SU-DHL-6 (cell line): ENCODE measurements around the gene ANKRD63.

ENCODE experiments used
- H2AFZ ChIP-seq: fragments of 200-600 bp; sonication (generic); 2 replicates; pipeline ENCODE4 v1.6.1; 2014; ENCODE audit warnings: low read depth, mild to moderate bottlenecking, moderate library complexity, mixed read lengths, antibody characterized with exemption, low read length; ENCODE audit not compliant: severe bottlenecking
- H3F3A ChIP-seq: fragments of 200-600 bp; shearing (Covaris generic); 2 replicates; pipeline ENCODE4 v1.6.0; 2016; ENCODE audit warnings: antibody characterized with exemption, mild to moderate bottlenecking; ENCODE audit not compliant: insufficient read depth
- H3K27ac ChIP-seq: fragments of 200-600 bp; sonication (generic); 2 replicates; pipeline ENCODE4 v1.5.1; 2016; ENCODE audit warnings: low read depth, mild to moderate bottlenecking, low read length, moderate library complexity, mixed read lengths
- H3K27me3 ChIP-seq: fragments of 200-600 bp; sonication (generic), shearing (Covaris generic); 2 replicates; pipeline ENCODE4 v1.6.0; 2014; ENCODE audit warnings: mild to moderate bottlenecking, low read length
- H3K36me3 ChIP-seq: fragments of 200-600 bp; sonication (generic); 2 replicates; pipeline ENCODE4 v1.6.1; 2014; ENCODE audit warnings: mild to moderate bottlenecking, low read length, mixed read lengths
- H3K4me2 ChIP-seq: fragments of 300-600, 200-600 bp; shearing (Covaris generic), sonication (generic); 2 replicates; pipeline ENCODE4 v1.6.0; 2014; ENCODE audit warnings: low read length, low read depth, mild to moderate bottlenecking; ENCODE audit not compliant: poor library complexity, severe bottlenecking
- H3K4me3 ChIP-seq: fragments of 200-600 bp; sonication (generic); 2 replicates; pipeline ENCODE4 v1.5.1; 2014; ENCODE audit warnings: antibody characterized with exemption, low read length, mild to moderate bottlenecking, mixed read lengths; ENCODE audit not compliant: insufficient read depth, poor library complexity, severe bottlenecking
- H3K79me2 ChIP-seq: fragments of 200-600 bp; sonication (generic); 2 replicates; pipeline ENCODE4 v1.6.1; 2014; ENCODE audit warnings: mild to moderate bottlenecking, low read length, moderate library complexity; ENCODE audit not compliant: insufficient read depth
- H3K9ac ChIP-seq: fragments of 200-600 bp; sonication (generic); 2 replicates; pipeline ENCODE4 v1.7.0; 2014; ENCODE audit warnings: mild to moderate bottlenecking, low read length
- H3K9me2 ChIP-seq: fragments of 200-600 bp; sonication (generic); replicated peaks from 2 replicates; pipeline ENCODE4 v1.6.1; 2014; ENCODE audit warnings: low read length; ENCODE audit not compliant: insufficient read depth
- H3K9me3 ChIP-seq: fragments of 200-600 bp; sonication (generic); 2 replicates; pipeline ENCODE4 v1.6.1; 2014; ENCODE audit warnings: low read length, mixed read lengths; ENCODE audit not compliant: insufficient read depth
- H4K20me1 ChIP-seq: fragments of 200-600 bp; sonication (generic); 2 replicates; pipeline ENCODE4 v1.6.1; 2014; ENCODE audit warnings: low read depth, mild to moderate bottlenecking, antibody characterized with exemption, low read length, moderate library complexity, mixed read lengths
- EZH2phosphoT487 ChIP-seq: fragments of 200-600 bp; sonication (generic), shearing (Covaris generic); conservative IDR thresholded peaks from 2 replicates; pipeline ENCODE4 v1.6.1; 2018; ENCODE audit warnings: mild to moderate bottlenecking, antibody characterized with exemption, low read length, moderate library complexity, mixed read lengths
- TF ChIP-seq, protein P1 (sequence below): fragments of 200-600 bp; sonication (generic); IDR thresholded peaks from one replicate; pipeline ENCODE4 v1.5.1; 2017; ENCODE audit warnings: antibody characterized with exemption, mild to moderate bottlenecking, low read length, moderate library complexity; ENCODE audit not compliant: insufficient read depth, poor library complexity, severe bottlenecking

The ANKRD63 gene

DNA sequence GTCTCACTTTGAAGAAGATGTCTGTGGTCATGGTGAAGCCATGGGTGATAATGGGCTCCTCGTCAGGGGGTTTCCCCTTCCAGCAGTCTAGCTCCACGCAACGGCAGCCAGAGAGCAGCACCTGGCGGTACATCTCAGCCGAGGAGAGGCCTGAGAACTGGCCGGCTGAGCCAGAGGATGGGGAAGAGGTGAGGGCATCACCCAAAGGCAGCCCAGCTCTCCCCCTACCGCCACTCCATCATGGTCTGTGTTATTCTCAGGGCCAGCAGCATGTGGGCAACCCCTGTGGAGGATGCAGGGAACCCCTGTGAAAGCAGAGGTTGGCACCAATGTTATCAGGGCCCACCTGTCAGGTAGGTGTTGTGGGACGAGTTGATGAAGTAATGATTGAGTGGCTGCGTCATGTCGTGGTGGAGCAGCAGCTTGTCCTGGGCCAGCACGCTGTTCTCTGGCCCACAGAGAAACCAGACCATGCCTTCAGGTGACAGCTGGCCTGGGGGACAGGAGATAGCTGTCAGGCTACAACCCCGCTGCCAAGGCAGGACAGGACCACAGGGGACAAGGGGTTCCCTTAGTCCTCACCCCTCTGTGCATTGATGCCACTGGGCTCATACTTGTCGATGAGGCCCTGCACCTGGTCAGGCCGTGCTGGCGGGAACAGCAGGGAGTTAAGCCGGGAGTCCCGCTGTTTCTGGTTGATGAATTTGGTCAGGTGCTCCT is 15.5 kb upstream of the ANKRD63 start:
- Histone ChIP-seq H3K9ac (no peak overlapping the region), H3K27me3 (no peaks in the 10 kb centered on the region), H3K9me3 (peaks cover 3% of the 10 kb centered on the region; the same call in 1 of the 2 replicates), H4K20me1 (no peaks in the 10 kb centered on the region), H3K79me2 (no peaks in the 10 kb centered on the region), H3K4me2 (no peak overlapping the region), H3K36me3 (no peaks in the 10 kb centered on the region), H3K4me3 (no peak overlapping the region), H3F3A (no peaks in the 10 kb centered on the region), H2AFZ (no peak overlapping the region), H3K9me2 (no peaks in the 10 kb centered on the region), H3K27ac (no peak overlapping the region)
- TF ChIP-seq, protein P1, sequence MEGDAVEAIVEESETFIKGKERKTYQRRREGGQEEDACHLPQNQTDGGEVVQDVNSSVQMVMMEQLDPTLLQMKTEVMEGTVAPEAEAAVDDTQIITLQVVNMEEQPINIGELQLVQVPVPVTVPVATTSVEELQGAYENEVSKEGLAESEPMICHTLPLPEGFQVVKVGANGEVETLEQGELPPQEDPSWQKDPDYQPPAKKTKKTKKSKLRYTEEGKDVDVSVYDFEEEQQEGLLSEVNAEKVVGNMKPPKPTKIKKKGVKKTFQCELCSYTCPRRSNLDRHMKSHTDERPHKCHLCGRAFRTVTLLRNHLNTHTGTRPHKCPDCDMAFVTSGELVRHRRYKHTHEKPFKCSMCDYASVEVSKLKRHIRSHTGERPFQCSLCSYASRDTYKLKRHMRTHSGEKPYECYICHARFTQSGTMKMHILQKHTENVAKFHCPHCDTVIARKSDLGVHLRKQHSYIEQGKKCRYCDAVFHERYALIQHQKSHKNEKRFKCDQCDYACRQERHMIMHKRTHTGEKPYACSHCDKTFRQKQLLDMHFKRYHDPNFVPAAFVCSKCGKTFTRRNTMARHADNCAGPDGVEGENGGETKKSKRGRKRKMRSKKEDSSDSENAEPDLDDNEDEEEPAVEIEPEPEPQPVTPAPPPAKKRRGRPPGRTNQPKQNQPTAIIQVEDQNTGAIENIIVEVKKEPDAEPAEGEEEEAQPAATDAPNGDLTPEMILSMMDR: no peak
- no peak for TF ChIP-seq EZH2phosphoT487

DNA sequence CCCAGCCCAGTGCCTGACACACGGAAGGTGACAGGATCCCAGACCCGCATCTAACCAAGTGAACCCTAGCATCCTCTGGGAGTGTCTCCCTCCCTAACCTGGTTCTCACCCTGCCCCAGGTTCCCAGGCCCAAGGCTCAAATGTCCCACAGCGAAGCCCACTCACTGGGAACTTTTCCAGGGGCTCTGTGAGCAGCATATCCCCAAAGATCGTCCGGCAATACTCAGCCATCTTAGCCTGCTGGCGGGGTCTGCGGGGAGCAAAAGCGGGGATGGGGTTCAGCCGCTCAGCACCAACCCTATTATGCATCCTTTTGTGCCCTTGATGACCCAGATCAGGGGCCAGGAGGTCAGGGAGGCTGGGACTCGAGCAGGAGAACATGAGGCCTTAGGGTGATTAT is 14.5 kb upstream of the ANKRD63 start:
- Histone ChIP-seq H3K9me3 (peaks cover 3% of the 10 kb centered on the region; the same call in 1 of the 2 replicates), H3K79me2 (no peaks in the 10 kb centered on the region), H3K4me3 (no peak overlapping the region), H3K9ac (no peak overlapping the region), H3K27ac (no peak overlapping the region), H3K9me2 (no peaks in the 10 kb centered on the region), H3K4me2 (no peak overlapping the region), H3K36me3 (no peaks in the 10 kb centered on the region), H3F3A (no peaks in the 10 kb centered on the region), H3K27me3 (no peaks in the 10 kb centered on the region), H2AFZ (no peak overlapping the region), H4K20me1 (no peaks in the 10 kb centered on the region)
- no peak for TF ChIP-seq EZH2phosphoT487
- TF ChIP-seq, protein P1: no peak

GRCh38 chr15:40296561-40297230 is 13.8 kb upstream of the ANKRD63 start:
- Histone ChIP-seq H3K9me2 (no peaks in the 10 kb centered on the region), H3K9me3 (peaks cover 3% of the 10 kb centered on the region; the same call in 1 of the 2 replicates), H3K4me2 (no peak overlapping the region), H3K27ac (no peak overlapping the region), H4K20me1 (no peaks in the 10 kb centered on the region), H3K27me3 (no peaks in the 10 kb centered on the region), H2AFZ (no peak overlapping the region), H3K79me2 (no peaks in the 10 kb centered on the region), H3K9ac (no peak overlapping the region), H3K4me3 (no peak overlapping the region), H3K36me3 (no peaks in the 10 kb centered on the region), H3F3A (no peaks in the 10 kb centered on the region)
- no peak for TF ChIP-seq EZH2phosphoT487
- TF ChIP-seq, protein P1: no peak
